Kasumi-1 (cell line): ENCODE results near the gene NMUR1.
A peak's percentile ranks its signal among the peaks of the same experiment; 100 is the strongest.

ENCODE experiments used
- DNase-seq, 2 experiments: peaks; one replicate each; lab custom pipeline; 2025; lab: John Stamatoyannopoulos, UW

The NMUR1 gene

GRCh38 chr2:231525248-231526163, 4.7 kb downstream of the NMUR1 start:
- no peak for DNase-seq

DNA sequence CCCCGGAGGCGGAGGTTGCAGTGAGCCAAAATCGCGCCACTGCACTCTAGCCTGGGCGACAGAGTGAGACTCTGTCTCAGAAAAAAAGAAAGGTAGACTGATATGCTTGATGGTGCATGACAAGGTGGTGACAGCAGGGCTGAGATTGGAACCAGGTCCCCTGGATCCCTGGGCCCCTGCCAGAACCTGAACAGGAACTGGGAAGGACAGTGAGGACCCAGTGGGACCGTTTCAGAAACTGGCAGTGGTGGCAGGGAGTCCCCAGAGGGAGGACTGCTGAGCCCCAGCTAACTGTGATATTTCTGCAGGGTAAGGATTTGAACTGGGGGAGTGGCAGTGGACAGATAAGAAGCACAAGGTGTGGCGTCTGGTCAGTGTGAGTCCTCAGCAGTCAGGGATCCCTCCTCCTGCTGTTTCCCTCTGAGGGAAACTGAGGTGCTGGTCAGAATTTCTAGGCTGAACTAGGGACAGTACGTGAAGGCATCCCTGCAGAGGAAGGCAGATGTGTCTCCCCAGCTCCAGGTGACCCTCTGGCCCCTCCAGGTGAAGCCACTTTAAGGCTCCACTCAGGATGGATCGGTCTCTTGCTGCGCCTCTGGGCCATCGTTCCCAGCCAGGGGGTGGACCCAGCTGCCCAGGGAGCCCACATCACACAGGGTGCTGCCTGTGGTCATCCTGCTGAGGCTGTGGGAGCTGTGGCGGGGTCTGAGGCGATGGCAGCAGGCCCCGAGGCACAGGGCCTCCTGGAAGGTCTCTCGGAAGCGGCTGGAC, 5.6 kb downstream of the NMUR1 start:
- no peak for DNase-seq

DNA sequence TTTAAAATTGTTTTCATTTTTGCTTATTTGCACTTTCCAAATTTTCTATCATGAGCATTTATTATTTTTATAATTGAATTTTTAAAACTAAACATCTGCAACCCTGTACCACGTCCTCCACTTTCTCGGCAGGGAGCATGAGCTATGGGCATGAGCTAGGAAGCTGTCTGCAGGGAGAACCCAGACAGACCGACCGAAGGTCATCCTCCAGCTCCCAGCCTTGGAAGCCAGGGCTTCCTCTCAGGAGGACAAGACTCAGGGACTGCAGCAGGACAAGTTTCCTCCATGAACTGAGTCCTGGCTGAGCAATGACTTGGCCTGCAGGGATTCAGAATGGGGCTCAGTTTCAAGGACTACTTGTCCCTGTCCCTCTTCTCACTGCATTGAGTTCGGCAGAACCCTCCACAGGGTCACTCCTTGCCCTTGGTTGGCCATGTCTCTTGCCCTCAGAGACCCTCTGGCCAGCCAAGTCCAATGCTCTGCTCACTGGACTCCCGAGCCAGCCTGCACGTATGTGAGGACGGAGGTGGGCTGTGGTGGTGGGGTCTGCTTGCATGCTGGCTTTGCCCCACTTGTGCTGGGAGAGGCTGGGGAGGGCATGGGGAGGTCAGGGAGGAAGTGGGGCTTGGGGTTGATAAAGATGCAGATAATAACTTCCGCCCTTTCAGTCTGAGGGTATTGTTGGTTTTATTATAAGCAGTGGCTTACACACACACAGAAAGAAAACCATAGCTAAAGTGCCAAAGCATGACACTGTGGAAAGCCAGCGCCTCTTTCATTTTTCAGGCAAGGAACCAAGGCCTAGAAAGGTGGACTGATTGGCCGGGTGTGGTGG, 6.6 kb downstream of the NMUR1 start:
- DNase-seq, result no peak

DNA sequence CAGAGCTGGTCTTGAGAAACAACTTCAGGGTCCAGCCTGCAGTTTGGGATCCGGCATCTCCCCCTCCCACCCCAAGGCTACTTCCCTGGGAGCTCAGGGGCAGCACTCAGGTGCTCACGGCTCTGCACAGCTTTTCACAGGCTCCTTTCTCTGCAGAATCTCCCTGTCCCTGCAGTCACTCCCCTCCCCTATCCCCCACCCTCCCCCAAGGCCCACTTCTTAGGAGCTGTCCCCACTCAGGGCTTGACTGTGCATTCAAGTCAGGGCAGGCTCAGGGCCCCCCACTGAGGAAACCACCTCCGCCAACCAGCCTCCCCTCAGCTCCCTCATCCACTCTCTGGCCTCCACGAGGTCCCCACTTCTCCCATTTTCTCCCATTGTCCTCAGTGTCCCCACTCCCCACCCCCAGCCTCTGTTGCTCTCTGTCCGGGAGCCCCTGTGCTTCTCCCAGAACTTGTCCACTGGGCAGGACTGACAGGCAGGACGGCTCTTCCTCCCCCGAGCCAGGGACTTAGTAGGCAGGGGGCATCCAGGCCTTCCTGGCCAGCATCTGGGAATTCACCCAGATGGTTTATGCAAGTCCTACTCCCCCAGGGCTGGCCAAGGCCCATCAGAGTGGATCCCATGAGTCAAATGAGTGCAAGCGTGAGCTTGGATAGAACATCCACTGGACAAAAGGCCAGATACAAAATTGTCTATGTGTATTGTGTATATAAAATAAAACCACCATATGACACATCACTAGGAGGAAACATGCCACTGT, 7.6 kb downstream of the NMUR1 start:
- DNase-seq, result no peak

GRCh38 chr2:231521443-231521842, 8.8 kb downstream of the NMUR1 start:
- peak in 1 of 2 experiments; percentile 5 for DNase-seq

GRCh38 chr2:231519975-231520555, 10.2 kb downstream of the NMUR1 start:
- DNase-seq, result no peak

DNA sequence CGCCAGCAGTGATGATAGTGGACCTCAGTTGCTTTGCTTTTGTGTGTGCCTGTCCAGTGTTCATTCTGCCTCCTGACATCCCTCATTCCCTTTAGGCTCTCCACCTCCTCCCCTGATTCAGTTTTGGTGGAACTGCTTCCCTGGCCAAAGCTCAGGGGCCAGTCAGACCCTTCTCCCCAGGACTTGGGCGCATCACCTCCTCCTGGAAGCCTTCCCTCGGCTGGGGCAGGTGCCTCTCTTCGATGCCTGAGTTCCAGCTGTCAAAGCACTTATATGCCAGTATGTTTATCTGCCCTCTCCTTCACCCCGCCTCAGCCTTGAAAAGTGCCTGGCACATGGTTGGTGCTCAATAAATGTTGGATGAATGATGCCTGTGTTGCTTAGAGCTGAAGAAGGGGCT, 11.5 kb downstream of the NMUR1 start:
- DNase-seq, result no peak

- DNase-seq, result no peak
These were observed 14.6 kb downstream of the NMUR1 start for GRCh38 chr2:231515603-231516002.

DNA sequence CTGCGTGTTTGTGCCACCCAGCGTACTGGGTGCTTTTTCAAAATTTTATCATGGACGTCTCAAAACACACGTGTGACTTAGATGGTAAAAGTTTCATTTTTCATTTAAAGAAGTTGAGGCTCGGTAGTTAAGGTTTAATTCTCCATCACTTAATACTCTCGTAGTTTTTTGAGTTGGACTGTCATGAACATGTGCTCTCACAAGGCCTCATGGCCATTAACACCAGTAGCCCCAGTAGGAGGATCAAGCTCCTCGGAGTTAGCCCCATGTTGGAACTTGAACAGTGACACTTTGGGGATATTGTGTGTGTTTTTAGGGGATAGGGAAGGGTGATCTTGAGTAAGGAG, 15.3 kb downstream of the NMUR1 start:
- peak in 1 of 2 experiments; percentile 1 for DNase-seq

DNA sequence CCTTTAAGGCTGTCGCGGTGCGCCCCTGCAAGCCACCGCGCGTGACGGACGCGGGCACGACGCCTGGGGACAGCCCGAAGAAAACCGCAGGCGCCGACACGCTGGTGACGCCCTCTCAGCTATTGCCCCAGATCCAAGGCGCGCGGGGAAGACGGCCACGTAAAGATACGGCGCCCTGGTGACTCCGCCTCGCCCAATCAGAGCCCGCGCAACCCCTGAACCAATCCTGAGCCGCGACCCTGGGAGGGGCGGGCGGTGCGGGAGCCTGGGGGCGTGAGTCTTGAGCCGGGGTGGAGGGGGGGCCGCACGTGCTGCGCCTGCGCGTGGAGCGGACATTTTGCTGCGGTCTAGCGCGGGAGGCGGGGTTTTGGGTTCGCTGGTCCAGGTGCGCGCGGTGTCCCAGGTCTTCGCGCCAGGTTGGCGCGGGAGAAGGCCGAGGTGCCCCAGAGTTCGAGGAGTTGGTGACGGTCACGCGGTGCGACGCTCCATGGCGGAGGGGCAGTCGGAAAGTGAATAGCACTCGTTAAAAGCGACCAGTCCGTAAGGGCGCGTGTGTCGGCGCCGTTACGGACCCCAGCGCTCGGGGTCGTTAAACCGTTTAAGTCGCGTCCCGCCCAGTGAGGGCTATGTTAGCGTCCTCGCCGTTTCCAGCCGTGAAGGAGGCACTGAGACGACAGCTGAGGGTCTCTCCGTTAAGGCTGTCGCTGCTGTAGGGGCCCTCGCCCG, 15.9 kb downstream of the NMUR1 start:
- peak; percentile 81 to 83 for DNase-seq

DNA sequence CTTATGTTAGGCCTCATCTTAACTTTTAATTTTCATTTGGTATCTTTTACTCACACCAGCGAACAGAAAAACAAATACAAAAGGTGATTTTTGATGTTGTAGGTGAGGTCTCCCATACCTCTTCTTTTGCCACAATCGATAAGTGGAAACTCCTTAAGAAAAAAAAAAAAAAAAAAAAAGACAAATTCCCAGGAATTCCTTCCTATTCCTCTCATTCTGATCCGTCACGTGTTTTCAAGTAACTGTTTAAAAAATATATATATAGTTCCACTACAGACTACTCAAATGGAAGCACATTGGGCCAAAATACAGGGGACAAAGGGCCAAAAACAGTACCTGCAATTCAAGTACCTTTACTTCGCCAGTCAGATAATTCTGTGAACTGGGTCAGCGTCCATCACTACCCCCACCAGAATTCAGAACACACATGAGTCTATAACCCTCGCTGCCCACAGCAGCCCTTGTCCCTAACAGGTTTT, 16.5 kb downstream of the NMUR1 start:
- DNase-seq, result no peak

- no peak for DNase-seq
These were observed 18.0 kb downstream of the NMUR1 start for GRCh38 chr2:231512222-231512621.

DNA sequence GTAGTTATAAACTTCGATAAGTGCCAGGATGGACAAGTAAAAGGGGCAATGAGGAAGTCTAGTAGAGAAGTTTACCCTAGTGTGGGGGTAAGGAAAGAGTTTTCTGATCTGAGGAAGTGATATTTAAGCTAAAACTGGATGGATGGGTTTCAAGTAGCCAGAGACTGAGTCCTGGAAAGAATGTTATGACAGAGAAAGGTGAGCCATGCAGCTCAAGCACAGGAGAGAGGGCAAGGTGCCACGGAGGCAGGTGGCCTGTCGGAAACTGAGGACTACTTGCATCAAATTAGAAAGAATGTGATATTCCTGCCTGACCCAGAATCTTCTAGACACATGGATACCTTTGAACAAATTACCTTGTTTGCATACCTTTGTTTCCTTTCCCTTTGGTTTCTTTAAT, 26.5 kb downstream of the NMUR1 start:
- DNase-seq, result no peak

- no peak for DNase-seq
These were observed 27.6 kb downstream of the NMUR1 start for GRCh38 chr2:231502596-231502995.

GRCh38 chr2:231497651-231498050, 32.6 kb downstream of the NMUR1 start:
- no peak for DNase-seq

GRCh38 chr2:231494669-231495068, 35.6 kb downstream of the NMUR1 start:
- DNase-seq, result no peak

GRCh38 chr2:231490801-231491200, 39.4 kb downstream of the NMUR1 start:
- no peak for DNase-seq

- no peak for DNase-seq
These were observed 40.3 kb downstream of the NMUR1 start for GRCh38 chr2:231489990-231490389.

GRCh38 chr2:231488331-231488730, 41.9 kb downstream of the NMUR1 start:
- no peak for DNase-seq

GRCh38 chr2:231486851-231487596, 43.2 kb downstream of the NMUR1 start:
- DNase-seq, result no peak
